Uterus (tissue), 4 donors: ENCODE results near the gene MCU. TPM values are rescaled to one million over a fixed set of nuclear protein-coding genes. Genes with fewer than 3 reads are reported as not detected.
"Not testable (repeated sequence)": the region's sequence is repeated elsewhere in the genome, so short reads cannot be mapped to it uniquely, and the experiment has no call there.

Source experiments
- DNase-seq, 2 donors: peaks; one replicate each; pipeline ENCODE4 v3.0.0-alpha.2; 2019 to 2020
- H3K27ac ChIP-seq, 2 donors: fragments of 200-600 bp; sonication (generic); 1 replicate in 1 of 2; 2 replicates in 1 of 2; pipeline ENCODE4 v1.5.1; 2016 to 2018
- H3K27me3 ChIP-seq, 2 donors: fragments of 200-600 bp; sonication (generic); one replicate each; pipeline ENCODE4 v1.5.1; 2018 to 2019; ENCODE audit warnings: control low read depth in 1 of 2
- H3K36me3 ChIP-seq, 2 donors: fragments of 200-600 bp; sonication (generic); one replicate each; pipeline ENCODE4 v1.5.1; 2019; ENCODE audit warnings: control low read depth in 1 of 2
- H3K4me1 ChIP-seq, 2 donors: fragments of 200-600 bp; sonication (generic); one replicate each; pipeline ENCODE4 v1.5.1; 2018 to 2019; ENCODE audit warnings: control low read depth in 1 of 2
- H3K4me3 ChIP-seq, 2 donors: fragments of 200-600 bp; sonication (generic); 1 replicate in 1 of 2; 2 replicates in 1 of 2; pipeline ENCODE4 v1.5.1; 2018 to 2019; ENCODE audit warnings: mild to moderate bottlenecking in 1 of 2
- H3K9me3 ChIP-seq, 2 donors: fragments of 200-600 bp; sonication (generic); one replicate each; pipeline ENCODE4 v1.5.1; 2019; ENCODE audit warnings: control low read depth in 1 of 2
- POLR2A ChIP-seq, 2 donors: fragments of 450-650 bp; IDR thresholded peaks; one replicate each; pipeline ENCODE4 v1.6.1; 2016; ENCODE audit warnings: antibody characterized with exemption in 2 of 2, mild to moderate bottlenecking in 1 of 2, moderate library complexity in 1 of 2
- intact Hi-C: fragments of 100-400 bp; cut with DNase I; formaldehyde crosslinking; loops from one replicate; pipeline ENCODE4 v1.15.1; 2023; ENCODE audit warnings: low total_unique reads
- total RNA-seq, 4 donors: library from RNA; depleted of rRNA in 3 of 4; stranded (reverse); fragments of >200 nt in 3 of 4; gene quantifications; one replicate each; pipeline versions ENCODE4 v1.1.0 to v1.2.4, GENCODE V29; 2014 to 2023
- TF ChIP-seq, protein P1 (sequence below), 4 experiments: fragments of 200-600 bp in 2 of 4; fragments of 450-650 bp in 2 of 4; sonication (generic) in 2 of 4; IDR thresholded peaks; one replicate each; pipeline ENCODE4 v1.5.1; 2016 to 2019; ENCODE audit warnings: antibody characterized with exemption in 4 of 4, mild to moderate bottlenecking in 2 of 4, moderate library complexity in 1 of 4
- donor health status: DM: yes; HTN: yes; CAD: no.

The MCU gene
- total RNA-seq, 4 donors from 2014 or later, result 13.2 to 35.8 (median 24.6) TPM

DNA sequence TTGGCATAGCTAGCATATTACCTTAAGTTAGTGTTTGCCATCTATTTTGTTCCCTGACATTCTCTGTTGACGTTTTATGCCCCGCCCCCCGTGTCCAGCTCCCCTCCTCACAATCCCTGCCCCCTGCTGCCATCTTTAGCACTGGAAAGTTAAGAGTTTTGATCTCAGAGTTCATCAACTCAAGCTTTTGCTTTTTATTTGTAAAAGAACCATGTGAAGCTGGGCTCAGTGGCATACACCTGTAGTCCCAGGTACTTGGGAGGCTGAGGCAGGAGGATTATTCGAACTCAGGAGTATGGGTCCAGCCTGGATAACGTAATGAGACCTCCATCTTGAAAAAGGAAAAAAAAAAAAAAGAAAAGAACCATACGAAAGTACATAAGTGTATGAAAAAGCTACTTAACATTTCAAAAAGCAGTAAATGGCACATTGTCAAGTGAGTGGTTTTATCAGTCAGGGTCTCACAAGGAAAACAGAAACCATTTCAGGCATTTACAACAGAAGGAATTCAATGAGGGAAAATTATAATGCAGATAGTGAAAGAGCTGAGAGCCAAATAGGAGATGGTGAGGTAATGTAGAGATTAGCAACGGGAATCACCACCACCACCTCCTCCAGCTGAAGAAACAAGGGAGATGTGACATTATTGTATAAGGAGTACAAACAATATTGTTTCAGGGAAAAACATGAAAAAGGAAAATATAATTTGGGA is 64.9 kb downstream of the MCU start:
- H3K27ac ChIP-seq, result no peak overlapping the region
- no peak for TF ChIP-seq POLR2A (IDR thresholded peaks at IDR 0.05)
- TF ChIP-seq, protein P1, sequence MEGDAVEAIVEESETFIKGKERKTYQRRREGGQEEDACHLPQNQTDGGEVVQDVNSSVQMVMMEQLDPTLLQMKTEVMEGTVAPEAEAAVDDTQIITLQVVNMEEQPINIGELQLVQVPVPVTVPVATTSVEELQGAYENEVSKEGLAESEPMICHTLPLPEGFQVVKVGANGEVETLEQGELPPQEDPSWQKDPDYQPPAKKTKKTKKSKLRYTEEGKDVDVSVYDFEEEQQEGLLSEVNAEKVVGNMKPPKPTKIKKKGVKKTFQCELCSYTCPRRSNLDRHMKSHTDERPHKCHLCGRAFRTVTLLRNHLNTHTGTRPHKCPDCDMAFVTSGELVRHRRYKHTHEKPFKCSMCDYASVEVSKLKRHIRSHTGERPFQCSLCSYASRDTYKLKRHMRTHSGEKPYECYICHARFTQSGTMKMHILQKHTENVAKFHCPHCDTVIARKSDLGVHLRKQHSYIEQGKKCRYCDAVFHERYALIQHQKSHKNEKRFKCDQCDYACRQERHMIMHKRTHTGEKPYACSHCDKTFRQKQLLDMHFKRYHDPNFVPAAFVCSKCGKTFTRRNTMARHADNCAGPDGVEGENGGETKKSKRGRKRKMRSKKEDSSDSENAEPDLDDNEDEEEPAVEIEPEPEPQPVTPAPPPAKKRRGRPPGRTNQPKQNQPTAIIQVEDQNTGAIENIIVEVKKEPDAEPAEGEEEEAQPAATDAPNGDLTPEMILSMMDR (IDR thresholded peaks at IDR 0.05), result no peak
- no peaks in the 10 kb centered on the region for H3K36me3 ChIP-seq
- no peak overlapping the region for H3K4me3 ChIP-seq
- no peak for DNase-seq
- no peaks in the 10 kb centered on the region for H3K4me1 ChIP-seq
- no peaks in the 10 kb centered on the region for H3K9me3 ChIP-seq
- H3K27me3 ChIP-seq, result no peaks in the 10 kb centered on the region
- intact Hi-C loops, result no loop called here

DNA sequence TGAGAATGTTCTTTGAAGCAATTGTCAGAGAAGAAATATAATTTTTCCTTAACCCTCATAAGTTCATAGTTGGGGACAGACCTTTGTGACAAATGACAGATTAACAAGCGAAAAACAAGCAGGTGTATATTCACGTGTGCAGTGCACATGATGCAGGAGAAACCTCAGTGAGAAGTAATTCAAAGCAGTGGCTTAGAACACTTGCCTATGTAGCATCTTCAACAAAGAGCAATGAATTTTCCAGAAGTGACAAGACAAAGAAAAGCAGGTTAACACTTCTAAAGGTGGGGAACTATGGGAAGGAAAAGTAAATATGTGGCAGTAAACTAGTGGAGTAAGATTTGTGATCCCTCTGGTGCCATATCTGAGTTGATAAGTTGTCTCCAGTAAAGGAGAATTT is 65.8 kb downstream of the MCU start:
- Histone ChIP-seq H3K4me3 (no peak overlapping the region), H3K36me3 (no peaks in the 10 kb centered on the region), H3K27me3 (no peaks in the 10 kb centered on the region), H3K4me1 (no peaks in the 10 kb centered on the region), H3K9me3 (no peaks in the 10 kb centered on the region), H3K27ac (no peak overlapping the region)
- intact Hi-C loops, result no loop called here
- DNase-seq, result no peak
- no peak for TF ChIP-seq POLR2A (IDR thresholded peaks at IDR 0.05)
- TF ChIP-seq, protein P1 (IDR thresholded peaks at IDR 0.05), result no peak

DNA sequence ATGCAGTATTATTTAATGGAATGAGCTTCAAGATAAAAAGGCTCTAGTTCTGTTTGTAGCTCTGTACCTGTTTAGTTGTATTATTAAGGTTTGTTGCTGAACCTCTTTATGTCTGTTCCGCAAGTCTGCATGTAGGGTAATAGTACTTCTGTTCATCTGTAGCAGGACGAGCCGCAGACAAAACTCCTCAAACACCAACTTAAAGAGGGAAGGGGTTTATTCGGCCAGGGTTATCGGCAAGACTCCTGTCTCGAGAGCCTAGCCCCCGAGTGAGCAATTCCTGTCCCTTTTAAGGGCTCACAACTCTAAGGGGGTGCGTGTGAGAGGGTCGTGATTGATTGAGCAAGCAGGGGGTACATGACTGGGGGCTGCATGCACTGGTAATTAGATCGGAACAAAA is 67.0 kb downstream of the MCU start:
- H3K9me3 ChIP-seq, H3K4me1 ChIP-seq, DNase-seq, H3K27me3 ChIP-seq, H3K4me3 ChIP-seq, H3K27ac ChIP-seq, intact Hi-C loops, H3K36me3 ChIP-seq: not testable (repeated sequence)

DNA sequence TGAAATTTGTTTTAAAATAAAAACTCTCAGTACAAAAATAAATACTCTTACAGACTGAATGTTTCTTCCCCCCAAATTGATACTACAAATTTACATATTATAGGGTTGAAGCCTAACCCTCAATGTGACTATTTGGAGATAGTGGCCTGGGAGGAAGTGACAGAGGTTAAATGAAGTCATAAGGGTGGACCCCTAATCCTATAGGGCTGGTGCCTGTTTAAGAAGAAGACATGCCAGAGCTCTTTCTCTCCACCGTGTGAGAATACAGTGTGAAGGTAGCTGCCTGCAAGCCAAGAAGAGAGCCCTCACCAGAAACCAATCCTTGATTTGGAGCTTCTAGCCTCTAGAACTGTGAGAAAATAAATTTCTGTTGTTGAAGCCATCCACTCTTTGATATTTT is 67.6 kb downstream of the MCU start:
- no peaks in the 10 kb centered on the region for H3K27me3 ChIP-seq
- intact Hi-C loops, result no loop called here
- no peak for TF ChIP-seq POLR2A (IDR thresholded peaks at IDR 0.05)
- TF ChIP-seq, protein P1 (IDR thresholded peaks at IDR 0.05), result no peak

DNA sequence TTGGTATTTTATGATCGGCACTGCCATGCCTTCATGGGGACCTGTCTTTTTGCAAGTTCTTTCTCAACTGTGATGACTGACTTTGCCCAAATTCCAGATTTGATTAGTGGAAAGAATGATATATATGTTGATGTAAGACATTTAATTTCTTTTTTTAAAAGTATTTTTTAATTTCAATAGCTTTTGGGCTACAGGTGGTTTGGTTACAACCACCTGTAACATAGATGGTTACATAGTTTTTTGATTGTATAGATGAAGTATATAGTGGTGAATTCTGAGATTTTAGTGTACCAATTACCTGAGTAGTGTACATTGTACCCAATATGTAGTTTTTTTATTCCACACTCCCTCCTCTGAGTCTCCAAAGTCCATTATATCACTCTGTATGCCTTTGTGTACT is 69.6 kb downstream of the MCU start:
- Histone ChIP-seq H3K4me3 (no peak overlapping the region), H3K9me3 (no peaks in the 10 kb centered on the region), H3K4me1 (no peaks in the 10 kb centered on the region), H3K27me3 (no peaks in the 10 kb centered on the region), H3K27ac (peak overlapping the region; percentile 45 to 60), H3K36me3 (no peaks in the 10 kb centered on the region)
- no peak for DNase-seq
- intact Hi-C loops, result no loop called here
- TF ChIP-seq, protein P1 (IDR thresholded peaks at IDR 0.05), result no peak
- no peak for TF ChIP-seq POLR2A (IDR thresholded peaks at IDR 0.05)

More for the DNA sequence above, 67.6 kb downstream of the MCU start:
- Histone ChIP-seq H3K4me3 (no peak overlapping the region), H3K4me1 (no peaks in the 10 kb centered on the region), H3K36me3 (no peaks in the 10 kb centered on the region), H3K9me3 (no peaks in the 10 kb centered on the region), H3K27ac (no peak overlapping the region)
- DNase-seq, result no peak

DNA sequence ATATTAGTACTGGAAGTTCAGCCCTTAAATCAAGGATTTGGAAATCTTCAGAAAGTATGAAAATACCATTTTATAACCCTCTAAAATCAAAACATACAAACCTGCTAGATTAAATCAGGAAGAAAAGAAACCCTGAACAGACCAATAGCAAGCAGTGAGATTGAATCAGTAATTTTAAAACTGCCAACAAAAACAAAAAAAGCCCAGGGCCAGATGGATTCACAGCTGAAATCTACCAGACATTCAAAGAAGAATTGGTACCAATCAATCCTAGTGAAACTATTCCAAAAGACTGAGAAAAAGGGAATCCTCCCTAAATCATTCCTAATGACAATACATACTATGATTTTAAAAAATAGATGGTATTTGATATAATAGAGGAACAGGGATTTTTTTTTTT is 70.1 kb downstream of the MCU start:
- no peak overlapping the region for H3K4me3 ChIP-seq
- no peak for DNase-seq
- H3K9me3 ChIP-seq, result no peaks in the 10 kb centered on the region
- intact Hi-C loops, result no loop called here
- H3K36me3 ChIP-seq, result no peaks in the 10 kb centered on the region
- H3K27me3 ChIP-seq, result no peaks in the 10 kb centered on the region
- no peak for TF ChIP-seq POLR2A (IDR thresholded peaks at IDR 0.05)
- TF ChIP-seq, protein P1 (IDR thresholded peaks at IDR 0.05), result no peak
- no peaks in the 10 kb centered on the region for H3K4me1 ChIP-seq
- peak overlapping the region; percentile 45 to 60 for H3K27ac ChIP-seq
